Chondrocyte (in vitro differentiated cells): ENCODE data around the gene F5. TPM values are rescaled to one million over a fixed set of nuclear protein-coding genes. Genes with fewer than 3 reads are reported as not detected.

Experiments
- DNase-seq: peaks from one replicate; pipeline ENCODE4 v3.0.0; 2021; ENCODE audit warnings: mixed read lengths, low spot score
- H3K27ac Mint-ChIP-seq: one replicate; pipeline ENCODE4 v1.8.0; 2021; ENCODE audit warnings: mild to moderate bottlenecking, moderate library complexity, mixed read lengths; ENCODE audit not compliant: unreplicated experiment
- H3K27me3 Mint-ChIP-seq: 2 replicates; pipeline ENCODE4 v1.8.0; 2021; ENCODE audit warnings: low read depth, mixed read lengths
- H3K36me3 Mint-ChIP-seq: 2 replicates; pipeline ENCODE4 v1.8.0; 2021; ENCODE audit warnings: low read depth, mixed read lengths
- H3K4me1 Mint-ChIP-seq: 2 replicates; pipeline ENCODE4 v1.8.0; 2021; ENCODE audit warnings: low read depth, mild to moderate bottlenecking, mixed read lengths
- H3K4me3 Mint-ChIP-seq: one replicate; pipeline ENCODE4 v1.8.0; 2021; ENCODE audit warnings: mild to moderate bottlenecking, moderate library complexity, mixed read lengths; ENCODE audit not compliant: unreplicated experiment
- H3K9me3 Mint-ChIP-seq: 2 replicates; pipeline ENCODE4 v1.8.0; 2021; ENCODE audit warnings: low read depth, mixed read lengths
- CTCF ChIP-seq: fragments of 200-600 bp; sonication (generic); IDR thresholded peaks from 2 replicates; pipeline ENCODE4 v1.5.0; 2021; ENCODE audit warnings: antibody characterized with exemption, mild to moderate bottlenecking, moderate library complexity
- total RNA-seq: library from RNA; stranded (reverse); gene quantifications from 3 replicates; pipeline ENCODE4 v1.2.1, GENCODE V29; 2021

F5 gene
- total RNA-seq, 1 donor from 2014 or later: not detected

GRCh38 chr1:169514566-169515270 is 71.6 kb downstream of the F5 start:
- H3K27me3 Mint-ChIP-seq: peaks cover 2% of the 10 kb centered on the region
- no peak for DNase-seq
- TF ChIP-seq CTCF: no peak
- H3K4me3 Mint-ChIP-seq: no peak overlapping the region
- H3K4me1 Mint-ChIP-seq: no peaks in the 10 kb centered on the region
- no peaks in the 10 kb centered on the region for H3K36me3 Mint-ChIP-seq
- no peaks in the 10 kb centered on the region for H3K9me3 Mint-ChIP-seq
- H3K27ac Mint-ChIP-seq: no peak overlapping the region

GRCh38 chr1:169513208-169513607 is 73.1 kb downstream of the F5 start:
- DNase-seq: no peak

GRCh38 chr1:169511316-169512005 is 74.8 kb downstream of the F5 start:
- Mint-ChIP-seq H3K4me3 (no peak overlapping the region), H3K4me1 (no peaks in the 10 kb centered on the region), H3K27me3 (peaks cover 6% of the 10 kb centered on the region), H3K27ac (no peak overlapping the region), H3K9me3 (no peaks in the 10 kb centered on the region), H3K36me3 (no peaks in the 10 kb centered on the region)
- no peak for DNase-seq
- TF ChIP-seq CTCF: no peak

More at GRCh38 chr1:169513208-169513607, 73.1 kb downstream of the F5 start:
- no peaks in the 10 kb centered on the region for H3K36me3 Mint-ChIP-seq
- peaks cover 2% of the 10 kb centered on the region for H3K27me3 Mint-ChIP-seq
- no peak overlapping the region for H3K27ac Mint-ChIP-seq
- TF ChIP-seq CTCF: no peak
- no peaks in the 10 kb centered on the region for H3K9me3 Mint-ChIP-seq
- H3K4me3 Mint-ChIP-seq: no peak overlapping the region
- H3K4me1 Mint-ChIP-seq: no peaks in the 10 kb centered on the region

GRCh38 chr1:169510060-169510459 is 76.2 kb downstream of the F5 start:
- Mint-ChIP-seq H3K27me3 (peaks cover 9% of the 10 kb centered on the region), H3K4me3 (no peak overlapping the region), H3K36me3 (no peaks in the 10 kb centered on the region), H3K4me1 (no peaks in the 10 kb centered on the region), H3K27ac (no peak overlapping the region), H3K9me3 (peaks cover 6% of the 10 kb centered on the region)
- no peak for DNase-seq
- TF ChIP-seq CTCF: no peak

- Mint-ChIP-seq H3K27me3 (peaks cover 9% of the 10 kb centered on the region), H3K9me3 (peaks cover 6% of the 10 kb centered on the region), H3K4me3 (no peak overlapping the region), H3K36me3 (no peaks in the 10 kb centered on the region), H3K4me1 (no peaks in the 10 kb centered on the region), H3K27ac (no peak overlapping the region)
- DNase-seq: no peak
- no peak for TF ChIP-seq CTCF
Observed at GRCh38 chr1:169509354-169509753, 76.9 kb downstream of the F5 start.
